OCI-LY7 (cell line): ENCODE results near the gene SRRM5. TPM values are rescaled to one million over a fixed set of nuclear protein-coding genes. Genes with fewer than 3 reads are reported as not detected.

ENCODE experiments used
- BruUV-seq: library from RNA; stranded (reverse); fragments of 400-500 nt; replicated peaks from 2 replicates; lab custom pipeline; 2021; lab: Mats Ljungman, UMichigan
- CTCF ChIA-PET: fragments of 300-600 bp; sonication (Branson Sonifier 250); formaldehyde crosslinking; loops from one replicate; lab custom pipeline; 2022; ENCODE audit warnings: antibody characterized with exemption; ENCODE audit not compliant: unreplicated experiment; lab: Charles Lee
- POLR2A ChIA-PET: fragments of 300-600 bp; sonication (Branson Sonifier 250); formaldehyde crosslinking; loops from one replicate; lab custom pipeline; 2022; ENCODE audit warnings: antibody characterized with exemption; lab: Charles Lee
- DNase-seq: peaks from one replicate; pipeline ENCODE4 v3.0.0-alpha.2; 2015; ENCODE audit warnings: low spot score
- H2AFZ ChIP-seq: fragments of 200-600 bp; sonication (generic), shearing (Covaris generic); 2 replicates; pipeline ENCODE4 v1.6.1; 2014; ENCODE audit warnings: mild to moderate bottlenecking, antibody characterized with exemption, low read length, moderate library complexity
- H3K27ac ChIP-seq: fragments of 200-600 bp; sonication (generic); 2 replicates; pipeline ENCODE4 v1.5.1; 2014; ENCODE audit warnings: mixed run types, low read depth, mild to moderate bottlenecking, moderate library complexity, low read length, inconsistent platforms; ENCODE audit not compliant: poor library complexity, severe bottlenecking
- H3K36me3 ChIP-seq: fragments of 200-600 bp; sonication (generic); 2 replicates; pipeline ENCODE4 v1.6.1; 2014; ENCODE audit warnings: mild to moderate bottlenecking, antibody characterized with exemption, low read length, moderate library complexity, mixed read lengths; ENCODE audit not compliant: insufficient read depth
- H3K4me1 ChIP-seq: fragments of 200-600 bp; sonication (generic); 2 replicates; pipeline ENCODE4 v1.5.1; 2014; ENCODE audit warnings: mild to moderate bottlenecking, low read length; ENCODE audit not compliant: insufficient read depth, poor library complexity, severe bottlenecking
- H3K4me2 ChIP-seq: fragments of 200-600 bp; sonication (generic); 2 replicates; pipeline ENCODE4 v1.6.1; 2014; ENCODE audit warnings: mild to moderate bottlenecking, low read length
- H3K4me3 ChIP-seq: fragments of 200-600 bp; sonication (generic); 2 replicates; pipeline ENCODE4 v1.5.1; 2014; ENCODE audit warnings: mild to moderate bottlenecking, low read depth, low read length; ENCODE audit not compliant: poor library complexity, severe bottlenecking
- H3K79me2 ChIP-seq: fragments of 200-600 bp; sonication (generic); 2 replicates; pipeline ENCODE4 v1.6.1; 2016; ENCODE audit warnings: low read depth, mild to moderate bottlenecking, low read length, moderate library complexity, mixed read lengths; ENCODE audit not compliant: insufficient read depth
- H3K9me2 ChIP-seq: fragments of 200-600 bp; sonication (generic); 2 replicates; pipeline ENCODE4 v1.6.1; 2016; ENCODE audit warnings: mild to moderate bottlenecking, low read length, mixed read lengths; ENCODE audit not compliant: insufficient read depth
- H3K9me3 ChIP-seq: fragments of 200-600 bp; sonication (generic); 2 replicates; pipeline ENCODE4 v1.6.1; 2014; ENCODE audit warnings: mild to moderate bottlenecking, mixed run types, low read length, mixed read lengths
- H4K20me1 ChIP-seq: fragments of 200-600 bp; sonication (generic); 2 replicates; pipeline ENCODE4 v1.6.1; 2014; ENCODE audit warnings: mild to moderate bottlenecking, antibody characterized with exemption, low read length, moderate library complexity, mixed read lengths; ENCODE audit not compliant: insufficient read depth
- CTCF ChIP-seq: fragments of 200-600 bp; sonication (generic); conservative IDR thresholded peaks from 2 replicates; pipeline ENCODE4 v1.5.1; 2014; ENCODE audit warnings: mild to moderate bottlenecking, antibody characterized with exemption, low read length, moderate library complexity, mixed read lengths
- EZH2phosphoT487 ChIP-seq: fragments of 200-600 bp; sonication (generic); IDR thresholded peaks from 2 replicates; pipeline ENCODE4 v1.6.1; 2018; ENCODE audit warnings: low read depth, borderline replicate concordance, mild to moderate bottlenecking, mixed run types, antibody characterized with exemption, low read length, moderate library complexity, mixed read lengths
- intact Hi-C: fragments of 100-400 bp; cut with micrococcal nuclease; formaldehyde crosslinking; loops from one replicate; pipeline ENCODE4 v1.10.0; 2022; ENCODE audit not compliant: unreplicated experiment
- total RNA-seq, 2 experiments: library from RNA; depleted of rRNA in 1 of 2; stranded (reverse); fragments of >200 nt in 1 of 2; shearing (Covaris generic) in 1 of 2; gene quantifications; 2 replicates each; pipeline ENCODE4 v1.2.3, GENCODE V29; 2014 to 2022

The SRRM5 gene
- total RNA-seq, 2 experiments from 2014 or later: 0.61 to 0.73 TPM

- Histone ChIP-seq H3K36me3 (peaks cover 51% of the 10 kb centered on the region), H3K9me3 (no peaks in the 10 kb centered on the region), H2AFZ (no peak overlapping the region), H3K27ac (no peak overlapping the region), H3K4me2 (no peak overlapping the region), H3K4me3 (no peak overlapping the region), H3K79me2 (peaks cover 20% of the 10 kb centered on the region), H3K4me1 (no peaks in the 10 kb centered on the region), H3K9me2 (no peaks in the 10 kb centered on the region), H4K20me1 (no peaks in the 10 kb centered on the region)
- ChIA-PET CTCF (no interaction called here), POLR2A (no interaction called here)
- intact Hi-C loops: no loop called here
- no peak for DNase-seq
- BruUV-seq: no TSS peak
- TF ChIP-seq EZH2phosphoT487 (no peak), CTCF (no peak)
These were observed 486 bp downstream of the SRRM5 start for GRCh38 chr19:43612374-43612773.

DNA sequence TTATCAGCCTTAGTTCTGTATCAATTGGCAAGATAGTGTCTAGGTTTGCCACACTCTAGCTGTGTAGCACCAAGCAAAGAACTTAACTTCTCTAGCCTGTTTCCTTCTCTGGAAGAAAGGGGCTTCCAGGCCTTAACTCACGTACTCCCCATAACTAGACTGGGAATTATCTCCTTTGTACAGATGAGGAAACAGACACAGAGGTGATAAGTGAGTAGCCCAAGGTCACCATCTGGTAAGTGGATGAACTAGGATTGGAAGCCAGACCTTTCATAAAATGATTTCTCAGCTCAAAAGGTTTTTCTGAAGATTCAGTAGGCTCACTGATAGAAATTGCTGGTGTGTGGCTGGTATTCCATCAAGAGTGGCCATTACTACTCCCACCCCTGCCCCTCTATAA is 4.4 kb downstream of the SRRM5 start:
- no TSS peak for BruUV-seq
- Histone ChIP-seq H4K20me1 (no peaks in the 10 kb centered on the region), H3K36me3 (peaks cover 34% of the 10 kb centered on the region), H3K4me3 (no peak overlapping the region), H3K4me1 (peaks cover 19% of the 10 kb centered on the region), H3K9me2 (no peaks in the 10 kb centered on the region), H3K79me2 (peaks cover 42% of the 10 kb centered on the region), H3K27ac (no peak overlapping the region), H3K4me2 (no peak overlapping the region), H3K9me3 (no peaks in the 10 kb centered on the region), H2AFZ (no peak overlapping the region)
- DNase-seq: no peak
- ChIA-PET POLR2A (interaction anchor here (0.6 kb wide), 1 partner anchor 312 kb away, joined by 4 read pairs; no protein-coding TSS in a partner anchor), CTCF (no interaction called here)
- TF ChIP-seq EZH2phosphoT487: no peak
- no peak for TF ChIP-seq CTCF
- intact Hi-C loops: no loop called here

DNA sequence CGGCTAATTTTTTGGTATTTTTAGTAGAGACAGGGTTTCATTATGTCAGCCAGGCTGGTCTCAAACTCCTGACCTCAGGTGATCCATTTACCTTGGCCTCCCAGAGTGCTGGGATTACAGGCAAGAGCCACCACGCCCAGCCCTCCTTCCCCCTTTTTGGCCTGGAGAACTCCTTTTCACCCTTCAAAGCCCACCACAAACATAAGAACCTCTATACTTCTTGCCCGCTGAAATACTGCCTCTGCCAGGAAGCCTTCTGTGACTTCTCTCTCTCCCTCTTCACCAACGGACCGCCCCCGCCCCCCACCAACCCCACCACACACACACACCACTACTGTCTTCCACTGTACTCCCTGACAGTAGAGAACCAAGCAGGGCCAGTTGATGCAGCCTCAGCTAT is 5.1 kb downstream of the SRRM5 start:
- no peak overlapping the region for H2AFZ ChIP-seq
- H4K20me1 ChIP-seq: no peaks in the 10 kb centered on the region
- no peaks in the 10 kb centered on the region for H3K9me2 ChIP-seq
- peaks cover 28% of the 10 kb centered on the region for H3K36me3 ChIP-seq
- 0 out of 2 replicates have a peak overlapping the region, but pooled peaks have one; percentile 10 for H3K4me2 ChIP-seq
- POLR2A ChIA-PET: interaction anchor here (0.7 kb wide), 1 partner anchor 1491 kb away, joined by 3 read pairs; no protein-coding TSS in a partner anchor
- CTCF ChIA-PET: no interaction called here
- no peak overlapping the region for H3K27ac ChIP-seq
- H3K4me3 ChIP-seq: no peak overlapping the region
- TF ChIP-seq EZH2phosphoT487 (no peak), CTCF (no peak)
- DNase-seq: no peak
- no TSS peak for BruUV-seq
- no peaks in the 10 kb centered on the region for H3K9me3 ChIP-seq
- intact Hi-C loops: no loop called here
- H3K4me1 ChIP-seq: peaks cover 19% of the 10 kb centered on the region
- H3K79me2 ChIP-seq: peaks cover 42% of the 10 kb centered on the region
